Astrocyte of the cerebellum (primary cell): ENCODE data around the gene WNT16.
"Not testable (repeated sequence)": the region's sequence is repeated elsewhere in the genome, so short reads cannot be mapped to it uniquely, and the experiment has no call there.

Experiments used
- DNase-seq: peaks from one replicate; pipeline ENCODE4 v3.0.0-alpha.2; 2011; ENCODE audit warnings: low read depth
- H3K4me3 ChIP-seq: 2 replicates; pipeline ENCODE4 v1.5.1; 2011; ENCODE audit warnings: mild to moderate bottlenecking, low read depth, low read length, moderate library complexity
- CTCF ChIP-seq: IDR thresholded peaks from 2 replicates; pipeline ENCODE4 v1.5.1; 2012; ENCODE audit warnings: low read length, low read depth, moderate library complexity, mild to moderate bottlenecking; ENCODE audit errors: missing control alignments
- in situ Hi-C: cut with HindIII; loops from 2 replicates; pipeline ENCODE4 v1.10.0; 2017; ENCODE audit warnings: low sequenced_read_pairs

WNT16 gene

GRCh38 chr7:121286186-121286585 lies 42.6 kb upstream of the WNT16 start:
- TF ChIP-seq CTCF, result no peak
- H3K4me3 ChIP-seq, result no peak overlapping the region
- in situ Hi-C loops, result no loop called here
- DNase-seq, result no peak

- H3K4me3 ChIP-seq, result no peak overlapping the region
- in situ Hi-C loops, result no loop called here
- TF ChIP-seq CTCF, result no peak
- no peak for DNase-seq
Observed at GRCh38 chr7:121286742-121287734, 41.8 kb upstream of the WNT16 start.

- H3K4me3 ChIP-seq, result no peak overlapping the region
- peak; percentile 87 for DNase-seq
- TF ChIP-seq CTCF, result no peak
- in situ Hi-C loops, result no loop called here
Observed at GRCh38 chr7:121288894-121289293, 39.9 kb upstream of the WNT16 start.

GRCh38 chr7:121289930-121290329 lies 38.9 kb upstream of the WNT16 start:
- H3K4me3 ChIP-seq, DNase-seq, in situ Hi-C loops: not testable (repeated sequence)

- H3K4me3 ChIP-seq, result no peak overlapping the region
- no peak for TF ChIP-seq CTCF
- in situ Hi-C loops, result no loop called here
- no peak for DNase-seq
Observed at GRCh38 chr7:121294448-121294992, 34.3 kb upstream of the WNT16 start.

- no peak for DNase-seq
- no peak overlapping the region for H3K4me3 ChIP-seq
- TF ChIP-seq CTCF, result no peak
- in situ Hi-C loops, result no loop called here
Observed at GRCh38 chr7:121297843-121298242, 31.0 kb upstream of the WNT16 start.

- H3K4me3 ChIP-seq, result no peak overlapping the region
- DNase-seq, result no peak
- TF ChIP-seq CTCF, result no peak
- in situ Hi-C loops, result no loop called here
Observed at GRCh38 chr7:121298831-121299239, 30.0 kb upstream of the WNT16 start.
